ENCODE data around the gene ATL2. TPM values are rescaled to one million over a fixed set of nuclear protein-coding genes. Genes with fewer than 3 reads are reported as not detected.
"Not testable (repeated sequence)": the region's sequence is repeated elsewhere in the genome, so short reads cannot be mapped to it uniquely, and the experiment has no call there.

ATL2 gene
- total and polyA plus RNA-seq, 3 experiments from 2014 or later, result 23.4 to 62.4 (median 61.5) TPM

DNA sequence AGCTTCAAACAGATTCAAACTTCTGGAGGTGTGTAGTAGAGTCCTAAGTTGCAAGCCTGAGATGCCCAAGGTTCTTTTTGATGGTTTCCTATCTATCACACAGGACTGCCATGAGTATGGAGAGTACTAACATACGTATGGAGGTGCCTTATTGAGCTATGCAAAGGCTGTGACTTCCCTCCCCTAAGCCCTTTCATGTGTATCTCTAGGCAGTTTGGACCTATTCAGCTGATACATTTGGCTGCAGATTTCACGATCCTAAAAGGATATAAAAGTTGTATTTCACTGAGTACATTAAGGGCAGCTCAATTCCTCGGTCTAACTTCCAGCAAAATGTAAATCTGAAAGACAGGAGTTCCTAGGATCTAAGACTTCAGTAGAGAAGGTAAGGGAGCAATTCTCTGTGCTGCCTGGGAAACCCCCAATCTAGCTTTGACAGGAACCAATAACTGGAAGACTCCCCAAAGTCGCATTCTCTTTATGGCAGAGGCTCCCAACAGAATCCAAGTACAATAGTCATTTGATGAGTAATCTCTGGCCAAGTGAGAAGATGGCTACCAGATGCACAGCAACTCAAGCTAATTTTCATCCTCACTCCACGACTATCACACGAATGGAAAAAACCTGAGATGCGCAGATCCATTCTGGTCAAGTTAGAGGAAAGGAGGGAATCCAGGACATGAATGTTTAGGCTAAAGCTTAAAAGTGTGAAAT, 83.8 kb downstream of the ATL2 start:
- H3K9me3 Mint-ChIP-seq, result no peaks in the 10 kb centered on the region
- H3K27me3 Mint-ChIP-seq, result peaks cover 0 to 4% of the 10 kb centered on the region in 2 donors
- ChIA-PET POLR2A (no interaction called here), CTCF (interaction anchor here (1.3 kb wide), 1 partner anchor 29 kb away, joined by 3 read pairs; no protein-coding TSS in a partner anchor)
- no peaks in the 10 kb centered on the region for H3K4me1 Mint-ChIP-seq
- no peak overlapping the region for H3K4me3 Mint-ChIP-seq
- peaks cover 0 to 25% (median 5%) of the 10 kb centered on the region in 3 donors for H3K36me3 Mint-ChIP-seq
- no peaks in the 10 kb centered on the region for H3K9me3 ChIP-seq (ENCODE audit: low read length)
- H3K27me3 ChIP-seq (ENCODE audit: insufficient read depth, low read length, poor library complexity, severe bottlenecking), result no peaks in the 10 kb centered on the region
- no peak overlapping the region for H3K27ac ChIP-seq (ENCODE audit: low read depth, low read length)
- H3K27ac Mint-ChIP-seq, result no peak overlapping the region
- H3K36me3 ChIP-seq (ENCODE audit: insufficient read depth, low read length), result peaks cover 13% of the 10 kb centered on the region
- H3K4me3 ChIP-seq (ENCODE audit: low read length), result no peak overlapping the region
- DNase-seq, result no peak
- H3K4me1 ChIP-seq (ENCODE audit: insufficient read depth, low read length), result no peaks in the 10 kb centered on the region

DNA sequence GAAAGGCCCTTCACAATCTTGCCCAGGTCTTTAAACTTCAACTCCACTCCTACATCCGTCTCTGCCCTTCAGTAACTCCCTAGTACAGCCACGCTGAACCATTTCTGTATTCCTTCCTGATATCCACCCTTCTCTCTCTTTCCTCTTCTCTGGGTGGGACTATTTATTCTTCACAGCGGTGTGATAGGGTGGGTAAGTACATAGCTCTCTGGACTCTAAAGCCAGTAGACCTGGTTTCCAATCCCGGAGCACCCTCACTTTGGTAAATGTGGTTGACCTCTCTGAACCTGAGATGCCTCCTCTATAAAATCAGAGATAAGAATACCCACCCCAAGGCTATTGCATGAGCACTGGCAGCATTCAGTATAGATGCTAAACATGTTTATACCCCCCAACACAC, 86.7 kb downstream of the ATL2 start:
- no peaks in the 10 kb centered on the region for H3K27me3 ChIP-seq (ENCODE audit: insufficient read depth, low read length, poor library complexity, severe bottlenecking)
- DNase-seq, result no peak
- H3K36me3 ChIP-seq (ENCODE audit: insufficient read depth, low read length), result no peaks in the 10 kb centered on the region
- Mint-ChIP-seq H3K36me3 (peaks cover 0 to 3% (median 0%) of the 10 kb centered on the region in 3 donors), H3K27ac (no peak overlapping the region), H3K4me3 (no peak overlapping the region), H3K9me3 (no peaks in the 10 kb centered on the region), H3K4me1 (no peaks in the 10 kb centered on the region), H3K27me3 (peaks cover 10 to 27% of the 10 kb centered on the region in 2 donors)
- ChIA-PET POLR2A (no interaction called here), CTCF (no interaction called here)
- H3K9me3 ChIP-seq (ENCODE audit: low read length), result no peaks in the 10 kb centered on the region
- no peaks in the 10 kb centered on the region for H3K4me1 ChIP-seq (ENCODE audit: insufficient read depth, low read length)
- no peak overlapping the region for H3K27ac ChIP-seq (ENCODE audit: low read depth, low read length)
- no peak overlapping the region for H3K4me3 ChIP-seq (ENCODE audit: low read length)

DNA sequence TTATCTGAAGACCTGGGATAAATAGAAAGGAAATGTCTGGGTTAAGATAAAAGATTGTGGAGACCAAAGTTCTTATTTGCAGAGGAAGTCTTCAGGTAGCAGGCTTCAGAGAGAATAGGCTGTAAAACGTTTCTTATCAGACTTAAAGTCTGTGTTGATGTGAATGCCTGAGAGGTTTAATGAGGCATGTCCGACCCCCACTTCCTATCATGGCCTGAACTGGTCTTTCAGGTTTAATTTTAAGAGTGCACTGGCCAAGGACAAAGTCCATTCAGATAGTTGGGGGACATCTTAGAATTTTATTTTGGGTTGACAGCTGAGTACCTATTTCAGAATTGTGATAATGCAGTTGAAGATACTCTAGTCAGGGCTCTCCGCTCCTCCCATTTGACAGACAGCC, 92.1 kb downstream of the ATL2 start:
- Mint-ChIP-seq H3K36me3 (no peaks in the 10 kb centered on the region), H3K4me3 (no peak overlapping the region), H3K27me3 (peaks cover 18 to 50% of the 10 kb centered on the region in 2 donors), H3K27ac (no peak overlapping the region), H3K9me3 (no peaks in the 10 kb centered on the region), H3K4me1 (no peaks in the 10 kb centered on the region)
- POLR2A ChIA-PET, result no interaction called here
- Histone ChIP-seq H3K27ac (ENCODE audit: low read depth, low read length) (no peak overlapping the region), H3K36me3 (ENCODE audit: insufficient read depth, low read length) (no peaks in the 10 kb centered on the region), H3K9me3 (ENCODE audit: low read length) (no peaks in the 10 kb centered on the region), H3K27me3 (ENCODE audit: insufficient read depth, low read length, poor library complexity, severe bottlenecking) (no peaks in the 10 kb centered on the region), H3K4me1 (ENCODE audit: insufficient read depth, low read length) (no peaks in the 10 kb centered on the region), H3K4me3 (ENCODE audit: low read length) (no peak overlapping the region)
- DNase-seq, result no peak
- CTCF ChIA-PET, result no interaction called here

DNA sequence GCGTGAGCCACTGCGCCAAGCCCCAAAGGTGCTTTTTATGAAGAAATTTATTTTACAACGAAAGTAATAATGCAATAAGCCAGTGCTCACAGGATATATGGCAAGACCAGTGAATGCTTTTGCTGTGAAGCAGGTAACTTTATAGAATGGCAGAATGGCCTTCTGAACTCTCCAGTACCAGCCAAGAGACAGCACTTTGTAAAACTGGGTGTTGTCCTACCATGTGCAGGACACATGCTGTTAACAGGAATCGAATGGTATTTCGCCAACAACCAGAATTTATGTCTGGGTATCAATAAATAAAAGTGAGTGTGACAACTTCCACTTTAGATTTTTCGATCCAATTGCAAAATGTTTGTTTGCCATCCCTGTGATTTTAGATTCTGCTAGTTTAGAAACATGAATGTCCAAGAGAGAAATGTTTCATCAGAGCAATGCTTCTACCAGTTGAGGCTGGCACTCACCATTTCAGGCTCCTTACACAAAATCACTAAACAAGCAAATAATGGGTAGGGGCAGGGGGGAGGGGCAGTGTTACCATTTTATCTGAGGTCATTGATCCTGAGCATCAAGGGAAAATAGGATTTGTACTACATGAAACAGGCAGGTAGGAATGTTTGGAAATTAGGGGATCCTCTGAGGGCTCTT, 95.9 kb downstream of the ATL2 start:
- Histone ChIP-seq H3K27ac (ENCODE audit: low read depth, low read length) (no peak overlapping the region), H3K4me3 (ENCODE audit: low read length) (no peak overlapping the region), H3K36me3 (ENCODE audit: insufficient read depth, low read length) (no peaks in the 10 kb centered on the region), H3K9me3 (ENCODE audit: low read length) (no peaks in the 10 kb centered on the region), H3K27me3 (ENCODE audit: insufficient read depth, low read length, poor library complexity, severe bottlenecking) (no peaks in the 10 kb centered on the region), H3K4me1 (ENCODE audit: insufficient read depth, low read length) (no peaks in the 10 kb centered on the region)
- no peak overlapping the region for H3K27ac Mint-ChIP-seq
- H3K9me3 Mint-ChIP-seq, result no peaks in the 10 kb centered on the region
- DNase-seq, result no peak
- CTCF ChIA-PET, result no interaction called here
- no peaks in the 10 kb centered on the region for H3K36me3 Mint-ChIP-seq
- H3K4me1 Mint-ChIP-seq, result no peaks in the 10 kb centered on the region
- POLR2A ChIA-PET, result no interaction called here
- H3K4me3 Mint-ChIP-seq, result no peak overlapping the region
- H3K27me3 Mint-ChIP-seq, result peaks cover 12 to 33% of the 10 kb centered on the region in 2 donors

DNA sequence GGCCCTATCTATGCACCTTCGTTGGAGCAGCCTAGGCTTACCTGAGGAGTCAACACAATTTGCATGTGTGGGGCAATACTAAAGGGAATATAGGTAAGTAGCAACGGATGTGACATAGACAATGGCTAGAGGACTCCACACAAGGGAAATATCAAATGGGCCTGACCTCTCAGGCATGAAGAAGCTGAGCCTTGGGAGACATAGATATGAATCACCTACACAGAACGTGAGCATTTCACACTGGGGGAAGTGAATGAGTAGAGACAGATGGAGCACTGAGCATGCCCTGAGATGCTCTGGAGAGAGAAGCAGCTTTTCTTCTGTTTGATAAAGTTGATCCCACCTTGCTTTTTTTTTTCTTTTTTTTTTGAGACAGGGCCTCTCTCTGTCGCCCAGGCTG, 97.9 kb downstream of the ATL2 start:
- Mint-ChIP-seq H3K4me3 (no peak overlapping the region), H3K4me1 (peaks cover 0 to 2% (median 0%) of the 10 kb centered on the region in 3 donors), H3K27ac (no peak overlapping the region), H3K9me3 (no peaks in the 10 kb centered on the region), H3K36me3 (no peaks in the 10 kb centered on the region), H3K27me3 (peaks cover 6 to 18% of the 10 kb centered on the region in 2 donors)
- Histone ChIP-seq H3K4me3 (ENCODE audit: low read length) (no peak overlapping the region), H3K4me1 (ENCODE audit: insufficient read depth, low read length) (no peaks in the 10 kb centered on the region), H3K27me3 (ENCODE audit: insufficient read depth, low read length, poor library complexity, severe bottlenecking) (no peaks in the 10 kb centered on the region), H3K27ac (ENCODE audit: low read depth, low read length) (no peak overlapping the region), H3K9me3 (ENCODE audit: low read length) (no peaks in the 10 kb centered on the region), H3K36me3 (ENCODE audit: insufficient read depth, low read length) (no peaks in the 10 kb centered on the region)
- CTCF ChIA-PET, result no interaction called here
- POLR2A ChIA-PET, result no interaction called here
- DNase-seq, result no peak

DNA sequence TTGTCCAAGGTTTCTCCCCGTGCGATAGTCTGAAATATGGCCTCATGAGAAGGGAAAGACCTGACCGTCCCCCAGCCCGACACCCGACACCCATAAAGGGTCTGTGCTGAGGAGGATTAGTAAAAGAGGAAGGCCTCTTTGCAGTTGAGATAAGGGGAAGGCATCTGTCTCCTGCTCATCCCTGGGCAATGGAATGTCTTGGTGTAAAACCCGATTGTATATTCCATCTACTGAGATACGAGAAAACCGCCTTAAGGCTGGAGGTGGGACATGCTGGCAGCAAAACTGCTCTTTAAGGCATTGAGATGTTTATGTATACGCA, 99.0 kb downstream of the ATL2 start:
- H3K27me3 ChIP-seq (ENCODE audit: insufficient read depth, low read length, poor library complexity, severe bottlenecking); H3K36me3 ChIP-seq (ENCODE audit: insufficient read depth, low read length); H3K4me1 Mint-ChIP-seq; H3K4me3 ChIP-seq (ENCODE audit: low read length); POLR2A ChIA-PET; H3K27ac Mint-ChIP-seq; H3K36me3 Mint-ChIP-seq; DNase-seq; H3K4me1 ChIP-seq (ENCODE audit: insufficient read depth, low read length); H3K9me3 Mint-ChIP-seq; H3K9me3 ChIP-seq (ENCODE audit: low read length); H3K4me3 Mint-ChIP-seq; H3K27me3 Mint-ChIP-seq; CTCF ChIA-PET; H3K27ac ChIP-seq (ENCODE audit: low read depth, low read length): not testable (repeated sequence)

DNA sequence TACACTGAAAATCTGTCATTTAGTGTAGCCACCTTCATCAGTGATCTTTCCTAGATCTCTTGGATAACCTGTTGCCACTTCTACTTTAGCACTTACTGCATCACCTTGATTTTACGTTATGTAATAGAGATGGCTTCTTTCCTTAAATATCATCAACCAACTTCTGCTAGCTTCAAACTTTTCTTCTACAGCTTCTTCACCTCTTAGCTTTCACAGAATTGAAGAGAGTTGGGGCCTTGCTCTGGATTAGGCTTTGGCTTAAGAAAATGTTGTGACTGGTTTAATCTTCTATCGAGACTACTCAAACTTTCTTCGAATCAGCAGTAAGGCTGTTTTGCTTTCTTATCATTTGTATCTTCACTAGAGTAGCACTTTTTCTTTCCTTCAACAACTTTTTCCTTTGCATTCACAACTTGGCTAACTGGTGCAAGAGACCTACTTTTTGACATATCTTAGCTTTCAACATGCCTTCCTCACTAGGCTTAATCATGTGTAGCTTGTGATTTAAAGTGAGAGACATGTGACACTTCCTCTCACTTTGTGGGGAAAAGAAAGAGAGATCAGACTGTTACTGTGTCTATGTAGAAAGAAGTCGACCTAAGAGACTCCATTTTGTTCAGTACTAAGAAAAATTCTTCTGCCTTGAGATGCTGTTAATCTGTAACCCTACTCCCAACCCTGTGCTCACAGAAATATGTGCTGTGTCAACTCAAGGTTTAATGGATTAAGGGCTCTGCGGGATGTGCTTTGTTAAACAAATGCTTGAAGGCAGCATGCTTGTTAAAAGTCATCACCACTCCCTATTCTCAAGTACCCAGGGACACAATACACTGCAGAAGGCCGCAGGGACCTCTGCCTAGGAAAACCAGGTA, 99.6 kb downstream of the ATL2 start:
- no peak for DNase-seq
- Mint-ChIP-seq H3K9me3 (no peaks in the 10 kb centered on the region), H3K27ac (no peak overlapping the region), H3K4me1 (peaks cover 0 to 2% (median 0%) of the 10 kb centered on the region in 3 donors), H3K27me3 (peaks cover 3 to 5% of the 10 kb centered on the region in 2 donors), H3K36me3 (no peaks in the 10 kb centered on the region), H3K4me3 (no peak overlapping the region)
- Histone ChIP-seq H3K27me3 (ENCODE audit: insufficient read depth, low read length, poor library complexity, severe bottlenecking) (no peaks in the 10 kb centered on the region), H3K27ac (ENCODE audit: low read depth, low read length) (no peak overlapping the region), H3K9me3 (ENCODE audit: low read length) (no peaks in the 10 kb centered on the region), H3K36me3 (ENCODE audit: insufficient read depth, low read length) (no peaks in the 10 kb centered on the region), H3K4me1 (ENCODE audit: insufficient read depth, low read length) (no peaks in the 10 kb centered on the region), H3K4me3 (ENCODE audit: low read length) (no peak overlapping the region)
- ChIA-PET CTCF (no interaction called here), POLR2A (no interaction called here)
